ENCODE results near the gene SPECC1L. TPM values are rescaled to one million over a fixed set of nuclear protein-coding genes. Genes with fewer than 3 reads are reported as not detected.

The SPECC1L gene
- total and polyA plus RNA-seq, 10 donors, result 5.0 to 65.4 (median 41.5) TPM

DNA sequence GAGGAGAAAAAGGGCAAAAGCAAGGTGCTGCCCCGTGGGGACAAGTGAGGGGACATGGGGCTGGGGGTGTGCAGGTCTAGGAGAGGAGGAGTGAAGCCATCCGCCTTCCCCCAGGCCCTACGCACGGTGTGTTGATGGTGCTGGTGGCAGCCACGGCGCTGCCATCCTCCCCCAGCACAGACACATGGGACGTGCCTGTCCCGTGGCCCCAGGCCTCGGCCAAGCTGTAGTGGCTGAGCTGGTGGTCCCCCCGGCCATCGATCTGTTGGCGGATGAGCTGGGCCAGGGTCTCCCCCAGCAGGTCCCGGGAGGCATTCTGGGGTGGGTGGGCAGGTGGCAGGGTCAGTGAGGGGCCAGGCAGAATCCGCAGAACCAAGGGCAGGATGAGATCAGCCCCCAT lies 44.7 kb upstream of the SPECC1L start:
- H3K9me3 ChIP-seq, result peaks cover 0 to 16% (median 14%) of the 10 kb centered on the region in 8 donors
- no peaks in the 10 kb centered on the region for H3K27me3 ChIP-seq (replicated peaks in 1 of 7)
- intact Hi-C loops (cut with DNase I; ENCODE audit: low total_unique reads), result no loop called here
- TF ChIP-seq, protein P1, sequence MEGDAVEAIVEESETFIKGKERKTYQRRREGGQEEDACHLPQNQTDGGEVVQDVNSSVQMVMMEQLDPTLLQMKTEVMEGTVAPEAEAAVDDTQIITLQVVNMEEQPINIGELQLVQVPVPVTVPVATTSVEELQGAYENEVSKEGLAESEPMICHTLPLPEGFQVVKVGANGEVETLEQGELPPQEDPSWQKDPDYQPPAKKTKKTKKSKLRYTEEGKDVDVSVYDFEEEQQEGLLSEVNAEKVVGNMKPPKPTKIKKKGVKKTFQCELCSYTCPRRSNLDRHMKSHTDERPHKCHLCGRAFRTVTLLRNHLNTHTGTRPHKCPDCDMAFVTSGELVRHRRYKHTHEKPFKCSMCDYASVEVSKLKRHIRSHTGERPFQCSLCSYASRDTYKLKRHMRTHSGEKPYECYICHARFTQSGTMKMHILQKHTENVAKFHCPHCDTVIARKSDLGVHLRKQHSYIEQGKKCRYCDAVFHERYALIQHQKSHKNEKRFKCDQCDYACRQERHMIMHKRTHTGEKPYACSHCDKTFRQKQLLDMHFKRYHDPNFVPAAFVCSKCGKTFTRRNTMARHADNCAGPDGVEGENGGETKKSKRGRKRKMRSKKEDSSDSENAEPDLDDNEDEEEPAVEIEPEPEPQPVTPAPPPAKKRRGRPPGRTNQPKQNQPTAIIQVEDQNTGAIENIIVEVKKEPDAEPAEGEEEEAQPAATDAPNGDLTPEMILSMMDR (IDR thresholded peaks at IDR 0.05 in 8 of 11, conservative IDR thresholded peaks at IDR 0.05 in 3 of 11), result no peak
- no peak for TF ChIP-seq POLR2A (IDR thresholded peaks at IDR 0.05)
- H3K4me1 ChIP-seq, result peaks cover 0 to 3% (median 0%) of the 10 kb centered on the region in 6 donors
- H3K4me3 ChIP-seq, result no peak overlapping the region
- H3K27ac ChIP-seq, result no peak overlapping the region
- peaks cover 0 to 56% (median 0%) of the 10 kb centered on the region in 6 donors for H3K36me3 ChIP-seq
- no peak for DNase-seq
- 85 to 96% (median 95%) methylated on average over 12 to 14 of the region's 14 CpGs for WGBS, 5 donors

DNA sequence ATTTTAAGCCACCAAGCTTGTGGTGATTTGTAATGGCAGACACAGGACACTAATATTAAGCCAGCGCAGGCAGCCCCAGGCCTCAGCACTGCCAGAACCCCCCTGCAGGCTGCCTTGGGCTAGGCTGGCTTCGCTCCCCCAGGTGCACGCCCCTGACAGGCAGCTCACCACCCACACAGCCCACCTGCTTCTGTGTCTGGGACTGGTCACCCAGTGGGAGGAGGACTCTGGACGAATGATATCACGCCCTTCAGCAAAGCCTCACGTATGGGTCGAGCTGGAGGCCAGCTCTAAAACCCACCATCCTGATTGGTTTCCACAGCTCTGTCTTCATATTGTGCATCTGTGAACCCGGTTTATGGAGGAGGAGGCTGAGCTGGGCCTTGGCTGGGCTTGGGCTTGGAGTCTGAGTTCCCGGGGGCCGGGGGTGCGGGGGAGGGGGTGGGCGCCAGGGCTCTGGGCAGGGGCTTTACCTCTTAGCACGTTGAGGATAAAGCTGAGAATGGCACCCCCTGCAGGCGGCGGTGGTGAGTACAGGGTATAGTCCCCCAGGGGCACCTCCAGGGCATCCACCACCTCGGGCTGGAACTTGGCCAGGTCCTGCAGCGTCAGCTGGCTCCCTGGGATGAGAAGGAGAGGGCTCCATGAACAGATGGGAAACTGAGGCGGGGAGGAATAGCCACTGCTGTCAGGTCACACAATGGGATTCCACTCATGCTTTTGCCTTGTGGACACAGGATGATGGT lies 39.5 kb upstream of the SPECC1L start:
- Histone ChIP-seq H3K4me3 (no peak overlapping the region), H3K9me3 (no peaks in the 10 kb centered on the region), H3K4me1 (peaks cover 0 to 24% (median 7%) of the 10 kb centered on the region in 6 donors), H3K27me3 (replicated peaks in 1 of 7) (no peaks in the 10 kb centered on the region), H3K27ac (peak overlapping the region in 1 of 8 donors; percentile 13), H3K36me3 (peaks cover 0 to 33% (median 0%) of the 10 kb centered on the region in 6 donors)
- TF ChIP-seq, protein P1 (IDR thresholded peaks at IDR 0.05 in 8 of 11, conservative IDR thresholded peaks at IDR 0.05 in 3 of 11), result peak in 8 of 11 experiments; percentile 32 to 81 (median 60)
- TF ChIP-seq POLR2AphosphoS5 (IDR thresholded peaks at IDR 0.05), result no peak
- TF ChIP-seq POLR2A (IDR thresholded peaks at IDR 0.05), result no peak
- intact Hi-C loops (cut with DNase I; ENCODE audit: low total_unique reads), result no loop called here
- DNase-seq, result peak; percentile 89
- WGBS, 5 donors, result 51 to 72% (median 58%) methylated on average over 17 to 18 of the region's 18 CpGs

DNA sequence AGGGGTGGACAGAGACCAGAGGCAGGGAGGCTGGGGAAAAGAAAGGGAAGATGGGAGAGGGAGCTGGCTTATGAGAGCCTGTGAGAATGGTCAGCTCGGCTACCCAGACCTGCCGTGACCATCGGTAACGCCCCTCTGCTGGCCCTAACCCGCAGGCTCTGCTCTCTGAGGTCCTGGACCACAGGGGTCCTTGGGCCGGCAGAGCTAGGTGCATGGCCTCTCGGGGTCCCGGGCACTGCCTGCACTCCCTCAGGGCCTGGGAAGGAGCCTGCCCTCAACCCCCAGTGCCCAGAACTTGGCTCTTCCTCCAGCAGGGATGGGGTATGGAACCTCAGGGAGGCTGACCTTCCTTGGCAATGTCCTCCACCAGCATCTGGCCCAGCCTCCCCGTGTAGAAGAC lies 38.9 kb upstream of the SPECC1L start:
- 90 to 96% (median 93%) methylated on average over 8 to 9 of the region's 9 CpGs for whole genome bisulfite sequencing, 5 donors
- Histone ChIP-seq H3K9me3 (no peaks in the 10 kb centered on the region), H3K27ac (peak overlapping the region in 3 of 8 donors; percentile 38 to 69 (median 50))

DNA sequence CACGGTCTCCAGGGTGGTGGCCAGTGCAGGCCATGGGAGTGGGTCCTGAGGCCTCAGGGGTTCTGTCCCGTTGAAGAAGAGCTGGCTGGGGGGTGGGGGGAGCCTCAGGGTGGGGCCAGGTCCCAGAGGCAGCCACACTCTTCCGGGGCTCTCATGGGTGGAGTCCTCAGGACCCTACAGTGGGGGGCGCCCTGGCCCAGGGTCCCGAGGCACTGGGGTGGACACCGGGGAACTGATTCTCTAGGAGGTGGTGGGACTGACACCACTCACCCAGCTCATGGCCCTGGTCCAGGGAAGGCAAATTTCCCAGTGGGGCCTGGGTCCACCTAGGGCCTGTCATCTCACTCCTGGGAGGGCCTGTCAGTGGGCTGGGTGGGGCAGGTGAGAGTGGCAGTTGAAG lies 38.5 kb upstream of the SPECC1L start:
- 80 to 96% (median 92%) methylated on average over 5 to 6 of the region's 6 CpGs for WGBS, 5 donors
- TF ChIP-seq POLR2A (IDR thresholded peaks at IDR 0.05) (no peak), POLR2AphosphoS5 (IDR thresholded peaks at IDR 0.05) (no peak)
- TF ChIP-seq, protein P1 (IDR thresholded peaks at IDR 0.05 in 8 of 11, conservative IDR thresholded peaks at IDR 0.05 in 3 of 11), result no peak
- Histone ChIP-seq H3K36me3 (peaks cover 0 to 23% (median 0%) of the 10 kb centered on the region in 6 donors), H3K27ac (peak overlapping the region in 4 of 8 donors; percentile 38 to 69 (median 48)), H3K9me3 (no peaks in the 10 kb centered on the region), H3K27me3 (replicated peaks in 1 of 7) (no peaks in the 10 kb centered on the region), H3K4me3 (no peak overlapping the region), H3K4me1 (peaks cover 0 to 24% (median 7%) of the 10 kb centered on the region in 6 donors)
- DNase-seq, result no peak
- intact Hi-C loops (cut with DNase I; ENCODE audit: low total_unique reads), result no loop called here

More for the DNA sequence above, 38.9 kb upstream of the SPECC1L start:
- no peak for DNase-seq
- Histone ChIP-seq H3K4me1 (peaks cover 0 to 24% (median 7%) of the 10 kb centered on the region in 6 donors), H3K4me3 (no peak overlapping the region), H3K27me3 (replicated peaks in 1 of 7) (no peaks in the 10 kb centered on the region), H3K36me3 (peaks cover 0 to 27% (median 0%) of the 10 kb centered on the region in 6 donors)
- TF ChIP-seq POLR2AphosphoS5 (IDR thresholded peaks at IDR 0.05) (no peak), POLR2A (IDR thresholded peaks at IDR 0.05) (no peak)
- TF ChIP-seq, protein P1 (IDR thresholded peaks at IDR 0.05 in 8 of 11, conservative IDR thresholded peaks at IDR 0.05 in 3 of 11), result no peak
- intact Hi-C loops (cut with DNase I; ENCODE audit: low total_unique reads), result no loop called here
